KBM-7 (cell line): ENCODE results near the gene SPACA4.
A peak's percentile ranks its signal among the peaks of the same experiment; 100 is the strongest.

Source experiments
- DNase-seq: peaks from one replicate; pipeline ENCODE4 v3.0.0-alpha.2; 2015
- in situ Hi-C: fragments of 300-500 bp; cut with MboI; formaldehyde crosslinking; loops from 2 replicates; pipeline ENCODE4 v1.14.3; 2020; ENCODE audit warnings: low sequenced_read_pairs, low pct_unique_long_range_greater_than_20kb, mixed read lengths

The SPACA4 gene

DNA sequence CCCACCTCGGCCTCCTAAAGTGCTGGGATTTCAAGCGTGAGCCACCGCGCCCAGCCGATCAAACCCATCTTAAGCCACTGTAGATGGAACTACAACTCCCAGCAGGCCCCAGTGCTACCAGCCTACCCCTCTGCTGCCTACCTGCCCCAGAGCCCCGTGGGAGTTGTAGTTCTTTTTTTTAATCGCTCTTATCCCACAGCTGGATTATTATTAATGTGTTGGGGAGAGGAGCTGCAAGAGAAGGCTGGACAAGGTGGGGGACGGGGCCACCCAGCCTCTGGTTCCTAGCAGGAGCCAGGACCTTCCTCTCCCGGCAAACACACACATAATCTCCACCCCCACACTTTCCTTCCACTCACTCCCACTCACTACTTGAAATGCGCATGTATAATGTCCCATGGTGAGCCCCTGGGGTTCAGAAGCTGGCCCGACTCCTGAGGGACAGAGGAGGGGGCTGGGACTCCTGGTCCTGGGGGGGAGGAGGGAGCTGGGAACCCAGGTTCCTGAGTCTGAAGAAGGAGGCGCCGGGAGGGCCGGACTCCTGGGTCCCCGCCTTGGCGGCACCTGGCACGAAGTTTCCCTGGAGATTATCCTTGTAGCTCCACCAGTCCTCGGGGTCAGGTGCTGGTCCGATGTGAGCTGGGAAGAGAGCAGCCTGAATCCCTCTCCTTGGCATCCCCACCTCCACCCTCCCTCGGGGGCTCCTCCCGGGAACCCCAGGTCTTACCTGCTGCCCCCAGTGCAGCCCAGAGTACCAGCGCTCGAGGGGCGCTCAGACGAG lies 38.5 kb downstream of the SPACA4 start:
- peak; percentile 82 for DNase-seq
- in situ Hi-C loops = no loop called here

DNA sequence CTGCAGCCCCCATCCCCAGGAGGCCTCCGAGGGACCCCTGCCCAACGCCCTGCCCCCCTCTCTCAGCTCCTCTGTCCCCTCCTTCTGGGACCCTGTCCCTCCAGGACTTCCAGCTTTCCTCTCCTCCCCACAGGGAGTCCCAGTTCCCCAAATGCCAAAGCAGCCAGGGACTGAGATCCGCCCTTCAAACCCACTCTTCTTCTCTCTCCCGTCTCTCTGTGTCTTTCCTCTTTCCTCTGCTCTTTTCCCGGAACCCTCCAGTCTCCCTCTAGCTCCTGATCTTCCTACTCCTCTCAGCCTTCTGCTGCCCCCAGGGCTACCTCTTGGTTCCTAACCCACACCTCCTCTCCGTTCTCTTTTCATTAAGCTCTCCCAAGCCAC lies 39.1 kb downstream of the SPACA4 start:
- in situ Hi-C loops = no loop called here
- DNase-seq = no peak

DNA sequence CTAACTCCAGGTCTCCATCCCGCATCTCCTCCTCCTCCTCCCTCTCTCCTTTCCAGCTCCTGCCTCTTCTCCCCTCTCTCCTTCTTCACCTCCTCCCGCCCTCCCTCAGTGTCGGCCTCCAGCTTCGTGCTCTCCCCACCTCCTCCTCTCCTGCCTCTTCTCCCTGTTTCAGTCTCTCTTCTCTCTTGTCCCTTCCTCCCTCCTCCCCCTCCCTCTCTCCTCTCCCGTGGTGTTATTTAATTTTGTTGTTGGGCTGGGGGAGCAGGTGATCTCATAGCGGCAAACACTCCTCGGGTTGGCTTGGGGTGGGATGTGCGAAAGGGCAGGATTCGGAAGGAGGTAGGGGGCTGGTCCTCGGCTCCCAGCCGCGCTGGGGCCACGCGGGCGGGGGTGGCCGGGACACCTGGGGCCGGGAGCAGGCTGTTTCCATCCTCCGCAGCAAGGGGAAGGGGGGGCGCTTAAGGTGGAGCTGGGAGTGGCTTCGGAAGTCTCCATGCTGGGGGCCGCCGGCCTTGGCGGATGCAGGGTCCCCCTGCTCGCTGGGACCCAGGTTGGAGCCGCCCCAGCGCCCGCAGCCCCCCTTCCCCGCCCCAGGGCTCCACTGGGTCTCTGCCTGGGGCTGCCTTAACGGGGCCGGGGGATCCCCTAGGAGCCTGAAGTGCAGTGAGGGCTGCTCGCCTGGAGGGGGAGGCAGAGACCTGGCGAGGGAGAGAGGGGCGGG lies 39.6 kb downstream of the SPACA4 start, which contains the start of gene CA11:
Gene CA11, minus strand, starts transcription at position 187 of the 721 bp plus-strand sequence. CDS start 555 bp downstream, outside the sequence.
- in situ Hi-C loops = no loop called here
- DNase-seq = peak; percentile 88

DNA sequence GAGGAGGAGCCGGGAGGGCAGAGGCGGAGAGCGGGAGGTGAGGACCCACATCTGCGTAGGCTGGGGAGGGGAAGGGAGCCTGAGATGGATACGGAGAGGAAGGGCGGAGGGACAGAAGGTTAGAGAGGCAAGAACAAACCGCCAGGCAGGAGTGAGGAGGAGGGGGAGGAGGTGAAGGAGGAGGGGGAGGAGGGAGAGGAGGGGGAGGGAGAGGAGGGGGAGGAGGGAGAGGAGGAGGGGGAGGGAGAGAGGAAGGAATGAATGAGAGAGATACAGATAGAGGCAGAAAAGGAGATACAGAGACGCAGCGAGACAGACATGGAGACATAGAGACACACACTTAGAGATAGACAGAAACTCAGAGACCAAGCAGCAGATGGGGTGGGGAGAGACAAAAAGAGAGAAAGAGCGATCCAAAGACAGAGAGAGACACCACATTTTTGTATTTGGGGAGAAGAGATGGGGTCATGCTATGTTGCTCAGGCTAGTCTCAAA lies 40.2 kb downstream of the SPACA4 start:
- in situ Hi-C loops = no loop called here
- no peak for DNase-seq

DNA sequence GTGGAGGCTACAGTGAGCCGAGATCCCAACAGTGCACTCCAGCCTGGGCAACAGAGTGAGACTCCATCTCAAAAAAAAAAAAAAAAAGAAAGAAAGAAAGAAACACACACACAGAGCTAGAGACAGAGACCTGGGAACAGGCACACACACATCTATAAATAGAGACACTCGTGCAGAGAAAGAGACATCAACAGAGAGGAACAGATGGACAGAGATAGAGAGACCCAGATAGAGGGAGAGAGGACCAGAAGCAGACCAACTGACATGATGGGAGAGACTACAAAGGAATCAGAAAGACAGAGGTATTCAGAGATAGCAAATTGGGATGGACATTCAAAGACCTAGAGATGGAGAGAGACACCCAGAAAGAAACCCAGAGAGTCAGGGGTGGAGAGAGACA lies 41.6 kb downstream of the SPACA4 start:
- DNase-seq = no peak
- in situ Hi-C loops = no loop called here

DNA sequence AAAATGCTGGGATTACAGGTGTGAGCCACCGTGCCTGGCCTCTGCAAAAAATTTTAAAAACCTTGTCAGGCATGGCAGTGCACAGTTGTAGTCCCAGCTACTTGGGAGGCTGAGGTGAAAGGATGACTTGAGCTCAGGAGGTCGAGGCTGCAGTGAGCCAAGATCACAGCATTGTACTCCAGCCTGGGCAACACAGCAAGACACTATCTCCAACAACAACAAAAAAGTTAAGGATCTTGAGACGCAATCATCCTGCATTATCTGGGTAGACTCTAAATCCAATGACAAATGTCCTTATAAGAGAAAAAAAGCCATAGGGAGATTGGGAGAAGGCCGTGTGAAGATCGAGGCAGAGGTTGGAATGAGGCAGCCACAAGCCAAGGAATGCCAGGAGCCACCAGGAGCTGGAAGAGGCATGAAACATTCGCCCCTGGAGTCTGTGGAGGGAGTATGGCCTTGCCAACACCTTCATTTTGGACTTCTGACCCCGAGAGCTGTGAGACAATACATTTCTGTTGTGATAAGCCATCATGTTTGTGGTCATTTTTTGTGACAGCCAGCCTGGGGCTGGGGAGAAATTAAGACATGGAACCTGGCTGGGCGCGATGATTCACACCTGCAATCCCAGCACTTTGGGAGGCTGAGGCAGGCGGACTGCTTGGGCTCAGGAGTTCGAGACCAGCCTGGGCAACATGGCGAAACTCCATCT lies 44.6 kb downstream of the SPACA4 start:
- in situ Hi-C loops = no loop called here
- no peak for DNase-seq

DNA sequence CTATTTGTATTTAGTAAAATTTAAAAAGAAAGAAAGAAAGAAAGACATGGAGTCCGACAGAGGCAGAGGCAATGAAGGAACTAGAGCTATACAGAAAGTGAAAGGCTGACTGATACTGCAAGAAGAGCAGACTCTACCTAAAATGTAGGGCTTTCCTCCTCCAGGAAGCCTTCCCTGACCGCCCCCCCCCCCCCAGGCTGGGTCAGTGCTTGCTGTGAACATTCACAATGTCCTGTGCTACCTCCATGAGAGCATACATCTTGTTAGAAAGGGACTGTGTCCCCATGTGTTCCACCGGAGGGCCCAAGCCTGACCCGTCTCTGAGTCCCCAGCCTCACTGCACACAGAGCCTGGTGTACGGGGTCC lies 45.1 kb downstream of the SPACA4 start:
- DNase-seq = no peak
- in situ Hi-C loops = no loop called here

DNA sequence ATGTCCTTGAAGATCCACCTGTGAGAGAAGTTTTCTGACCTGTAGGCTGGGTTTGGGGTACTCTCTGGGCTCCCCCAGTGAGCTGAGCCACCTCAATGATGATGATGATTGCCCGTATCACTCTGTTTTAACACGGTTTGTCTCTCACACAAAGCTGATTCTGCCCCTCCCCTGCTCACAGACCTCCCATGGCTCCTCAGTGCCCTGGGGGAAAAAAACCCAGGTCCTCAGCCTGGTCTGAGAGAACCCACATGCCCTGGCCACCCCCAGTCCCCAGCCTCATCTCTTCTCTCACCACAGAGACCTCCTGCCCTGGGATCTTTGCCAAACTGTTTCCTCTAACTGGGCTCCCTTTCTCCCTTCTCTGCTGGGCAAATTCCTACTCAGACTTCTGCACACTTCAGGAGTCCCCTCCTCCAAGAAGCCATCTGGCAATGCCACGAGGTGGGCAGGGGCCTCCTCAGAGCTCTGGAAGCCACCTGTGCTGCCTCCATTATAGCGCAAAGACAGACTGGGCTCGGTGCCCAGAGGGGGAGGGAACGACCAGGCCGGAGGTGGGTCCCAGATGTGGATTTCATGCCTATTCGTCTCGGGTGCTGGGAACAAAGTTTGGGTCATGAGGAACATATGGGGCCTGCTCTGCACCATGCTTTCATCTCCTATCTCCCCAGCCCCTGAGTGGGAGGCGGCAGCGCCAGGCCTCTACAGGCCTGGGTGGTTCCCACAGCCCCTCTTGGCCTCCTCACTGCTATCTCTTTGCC lies 47.9 kb downstream of the SPACA4 start:
- no peak for DNase-seq
- in situ Hi-C loops = no loop called here

DNA sequence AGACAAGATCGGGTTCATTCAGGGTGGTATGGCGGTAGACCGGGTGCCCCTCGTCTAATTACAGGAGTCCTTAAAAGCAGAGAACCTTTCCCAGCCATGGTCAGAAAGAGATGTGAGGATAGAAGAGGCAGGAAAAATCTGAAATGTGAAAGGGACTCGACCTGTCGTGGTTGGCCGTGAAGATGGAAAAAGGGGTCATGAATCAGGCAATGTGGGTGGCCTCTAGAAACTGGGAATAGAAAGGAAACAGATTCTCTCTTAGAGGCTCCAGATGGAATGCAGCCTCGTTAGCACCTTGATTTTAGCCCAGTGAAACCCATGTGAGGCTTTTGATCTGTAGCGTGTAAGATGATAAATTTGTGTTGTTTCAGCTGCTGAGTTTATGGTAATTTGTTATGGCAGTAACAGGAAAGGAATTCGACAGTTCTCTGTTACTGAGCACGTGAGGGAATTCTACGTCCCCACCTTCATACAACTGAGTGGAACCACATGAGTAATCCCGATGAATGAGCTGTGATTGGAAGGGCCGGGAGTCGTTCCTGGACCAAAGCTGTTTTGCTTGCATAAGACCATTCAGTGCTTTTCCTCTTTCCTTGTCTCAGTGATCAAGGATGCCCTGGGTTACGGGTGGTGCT lies 50.4 kb downstream of the SPACA4 start:
- in situ Hi-C loops = no loop called here
- no peak for DNase-seq
